NCI-H1417 treated with DMSO at 0.1 percent for 48 hours (cell line): Measurements from ENCODE around the gene NUCB2.
A peak's percentile ranks its signal among the peaks of the same experiment; 100 is the strongest.

Source experiments
- DNase-seq: peaks from one replicate; lab custom pipeline; 2025; lab: John Stamatoyannopoulos, UW

Gene NUCB2

DNA sequence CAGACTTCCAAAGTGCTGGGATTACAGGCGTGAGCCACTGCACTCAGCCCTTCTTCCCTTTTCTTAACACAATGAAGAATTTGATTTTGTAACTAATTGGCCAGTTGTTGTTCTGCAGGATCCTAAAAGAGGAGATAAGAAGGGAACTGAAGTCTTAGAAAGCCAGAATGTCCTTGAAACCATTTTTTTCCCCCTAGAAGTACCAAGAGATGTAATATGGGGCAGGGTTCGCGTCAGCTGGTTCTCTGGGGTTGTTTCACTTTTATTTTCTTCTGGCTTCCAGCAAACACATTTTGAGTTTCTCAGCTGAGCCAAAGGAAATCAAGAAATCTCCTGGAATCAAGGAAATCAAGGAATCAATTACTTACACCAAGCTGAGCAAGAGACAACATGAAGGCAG lies 7.6 kb upstream of the NUCB2 start:
- no peak for DNase-seq

DNA sequence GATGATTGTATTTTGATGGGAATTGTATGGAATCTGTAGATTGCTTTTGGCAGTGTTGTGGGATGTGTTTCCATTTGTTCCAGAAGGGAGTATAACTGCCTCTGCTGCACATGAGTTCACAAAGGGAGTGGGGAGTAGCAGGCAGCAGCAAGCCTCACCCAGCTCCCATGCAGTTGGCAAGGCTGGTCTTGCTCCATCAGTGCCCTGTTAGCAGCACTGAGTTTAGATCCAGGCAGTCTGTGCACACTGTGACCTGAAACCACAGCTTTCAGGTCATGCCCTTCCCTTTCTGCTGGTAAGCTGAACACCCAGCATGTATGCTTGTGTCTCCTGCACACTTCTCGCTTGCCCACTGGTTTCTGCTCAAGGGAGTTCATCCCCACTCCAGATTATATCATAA lies 3.7 kb upstream of the NUCB2 start:
- DNase-seq, result no peak

DNA sequence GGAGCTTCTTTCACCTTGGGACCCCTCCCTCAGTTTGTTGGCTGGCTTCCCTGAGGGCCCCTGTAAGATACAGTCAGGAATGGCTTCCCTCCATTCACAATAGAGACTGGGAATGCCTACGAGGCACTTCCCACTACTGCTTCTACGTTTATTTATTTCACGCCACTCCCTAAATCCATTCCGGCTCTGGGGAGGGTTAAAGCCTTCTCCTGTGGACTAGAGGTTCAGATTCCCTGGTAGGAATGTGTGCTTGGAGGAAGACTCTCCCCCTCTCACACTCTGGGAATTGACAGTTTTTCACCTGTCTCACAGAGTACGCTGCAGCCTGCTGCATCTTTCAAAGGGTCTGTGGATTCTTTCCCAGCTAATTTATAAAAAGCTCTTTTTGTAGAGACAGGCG lies 3.3 kb upstream of the NUCB2 start:
- no peak for DNase-seq

DNA sequence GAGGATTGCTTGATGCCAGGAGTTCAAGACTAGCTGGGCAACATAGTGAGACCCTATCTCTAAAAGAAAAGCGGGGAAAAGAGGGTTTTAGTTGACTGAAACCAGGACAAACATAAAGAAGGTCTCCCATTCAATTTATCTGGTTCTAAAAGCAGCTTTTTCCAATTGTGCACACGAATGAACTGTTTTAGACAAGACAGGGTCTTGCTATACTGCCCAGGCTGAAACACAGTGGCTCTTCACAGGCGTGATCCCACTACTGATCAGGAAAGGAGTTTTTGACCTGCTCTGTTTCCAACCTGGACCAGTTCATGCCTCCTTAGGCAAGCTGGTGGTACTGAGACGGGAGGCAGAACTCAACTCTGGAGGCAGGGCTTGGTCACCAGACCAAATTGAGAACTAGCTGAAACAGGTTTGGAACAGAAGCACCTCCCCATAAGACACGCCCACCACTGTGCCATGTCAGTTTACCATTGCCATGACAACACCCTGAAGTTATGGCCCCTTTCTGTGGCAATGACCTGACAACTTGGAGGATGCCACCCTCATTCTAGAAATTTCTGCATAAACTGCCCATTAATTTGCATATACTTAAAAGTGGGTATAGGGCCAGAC lies 2.8 kb upstream of the NUCB2 start:
- no peak for DNase-seq

DNA sequence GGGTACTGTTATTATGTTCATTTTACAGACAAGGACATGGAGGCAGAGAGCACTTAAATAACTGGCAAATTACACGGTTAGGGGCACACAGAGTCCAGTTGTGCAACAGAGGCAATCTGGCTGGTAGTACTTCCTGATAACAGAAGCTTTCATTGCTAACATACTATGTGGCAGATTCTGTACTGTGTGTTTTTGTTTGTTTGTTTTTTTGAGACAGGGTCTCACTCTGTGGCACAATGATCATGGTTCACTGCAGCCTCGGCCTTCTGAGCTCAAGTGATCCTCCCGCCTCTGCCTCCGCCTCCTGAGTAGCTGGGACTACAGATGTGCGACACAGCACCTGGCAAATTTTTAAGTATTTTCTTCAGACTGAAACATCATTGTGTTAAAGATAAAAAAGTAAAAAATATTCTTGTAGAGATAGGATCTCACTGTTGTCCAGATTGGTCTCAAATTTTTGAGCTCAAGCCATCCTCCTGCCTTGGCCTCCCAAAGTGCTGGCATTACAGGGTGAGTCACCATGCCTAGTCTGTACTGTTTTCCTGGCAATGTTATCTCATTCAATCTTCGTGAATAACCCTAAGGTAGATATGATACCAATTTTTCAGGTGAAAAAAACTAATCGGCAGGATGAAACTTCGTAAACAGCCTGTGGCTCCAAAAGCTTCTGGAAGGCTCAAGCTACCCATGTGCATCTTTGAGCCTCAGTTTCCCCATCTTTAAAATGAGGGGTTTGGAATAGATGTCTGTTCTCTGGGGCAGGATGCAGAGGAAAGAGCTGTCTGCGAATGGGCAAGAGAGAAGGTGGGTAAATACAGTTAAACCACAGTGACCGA lies 921 bp upstream of the NUCB2 start:
- DNase-seq, result no peak

DNA sequence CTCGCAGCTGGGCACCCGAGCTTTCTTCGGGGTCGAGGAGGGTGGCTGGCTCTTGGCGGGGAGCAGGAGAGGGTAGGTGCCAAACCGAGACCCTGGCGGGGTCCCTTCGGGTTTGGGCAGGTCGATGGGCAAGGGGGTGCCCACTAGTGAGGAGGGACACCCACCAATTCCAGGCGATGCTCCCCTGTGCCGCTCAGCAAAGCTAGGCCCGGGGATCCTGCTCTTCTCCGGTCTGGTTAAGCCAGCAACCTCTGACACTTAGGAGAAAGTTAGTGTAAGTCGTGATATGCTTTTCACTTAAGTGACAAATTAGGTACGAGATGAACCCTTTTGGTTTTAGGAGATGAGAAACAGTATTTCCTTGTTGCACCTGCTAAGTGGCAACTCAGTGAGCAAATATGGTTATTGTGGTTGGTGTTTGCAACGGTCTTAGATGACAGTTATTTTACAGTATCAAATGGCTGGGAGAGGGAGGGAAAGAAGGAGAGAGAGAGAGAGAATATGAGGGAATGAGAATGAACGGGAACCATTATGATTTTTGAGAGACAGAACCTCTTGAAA lies 565 bp downstream of the NUCB2 start:
- DNase-seq, result peak; percentile 2

DNA sequence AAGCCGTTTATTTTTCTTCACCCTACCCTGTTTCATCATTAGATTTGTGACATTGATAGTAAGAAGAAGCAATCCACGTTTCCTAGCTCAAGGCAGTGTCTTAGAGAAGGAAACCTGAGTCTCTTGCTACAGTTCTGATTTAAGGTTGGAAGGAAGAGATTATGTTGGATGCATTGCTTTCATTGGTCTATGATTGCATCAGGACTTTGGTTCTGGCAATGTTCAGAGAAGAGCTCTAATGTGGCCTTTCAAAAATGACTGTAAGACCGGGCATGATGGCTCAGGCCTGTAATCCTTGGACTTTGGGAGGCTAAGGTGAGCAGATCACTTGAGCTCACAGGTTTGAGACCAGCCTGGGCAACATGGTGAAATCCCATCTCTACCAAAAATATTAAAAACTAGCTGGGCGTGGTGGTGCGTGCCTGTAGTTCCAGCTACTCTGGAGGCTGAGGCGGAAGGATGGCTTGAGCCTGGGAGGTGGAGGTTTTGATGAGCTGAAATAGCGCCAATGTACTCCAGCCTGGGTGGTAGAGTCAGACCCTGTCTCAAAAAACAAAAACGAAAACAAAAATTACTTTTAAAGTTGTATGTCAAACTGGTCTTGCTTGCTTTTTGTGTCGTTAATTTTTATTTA lies 4.1 kb downstream of the NUCB2 start:
- DNase-seq, result no peak

DNA sequence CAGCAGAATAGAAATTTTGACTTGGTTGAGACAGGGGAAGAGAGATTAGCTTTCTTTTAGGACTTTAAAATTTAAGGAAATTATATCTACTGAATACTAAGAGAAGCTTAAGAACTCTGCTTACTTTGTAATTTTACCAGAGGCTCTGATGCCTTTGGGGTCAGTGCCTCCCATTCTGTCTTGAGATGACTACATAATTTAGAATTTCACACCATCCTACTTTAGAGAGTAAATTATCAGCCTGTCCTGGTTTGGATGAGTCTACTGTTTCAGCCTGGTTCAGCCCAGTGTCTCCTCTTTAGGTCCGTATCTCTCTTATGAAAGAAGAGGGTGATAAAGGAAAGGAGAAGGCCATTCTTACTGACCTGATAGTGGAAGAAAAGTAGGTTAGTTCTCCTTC lies 9.8 kb downstream of the NUCB2 start:
- no peak for DNase-seq

DNA sequence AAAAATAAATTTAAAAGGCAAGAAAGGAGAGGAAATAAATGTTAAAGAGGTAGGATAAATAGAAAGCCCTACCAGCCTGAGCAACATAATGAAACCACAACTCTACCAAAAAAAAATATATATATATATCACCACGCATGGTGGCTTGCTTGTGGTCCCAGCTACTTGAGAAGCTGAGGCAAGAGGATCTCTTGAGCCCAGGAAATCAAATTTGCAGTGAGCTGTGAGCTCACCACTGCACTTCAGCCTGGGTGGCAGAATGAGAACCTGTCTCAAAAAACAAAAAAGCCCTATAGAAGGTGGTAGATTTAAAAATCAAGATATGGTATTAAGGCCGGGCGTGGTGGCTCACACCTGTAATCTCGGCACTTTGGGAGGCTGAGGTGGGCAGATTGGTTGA lies 10.5 kb downstream of the NUCB2 start:
- DNase-seq, result no peak

DNA sequence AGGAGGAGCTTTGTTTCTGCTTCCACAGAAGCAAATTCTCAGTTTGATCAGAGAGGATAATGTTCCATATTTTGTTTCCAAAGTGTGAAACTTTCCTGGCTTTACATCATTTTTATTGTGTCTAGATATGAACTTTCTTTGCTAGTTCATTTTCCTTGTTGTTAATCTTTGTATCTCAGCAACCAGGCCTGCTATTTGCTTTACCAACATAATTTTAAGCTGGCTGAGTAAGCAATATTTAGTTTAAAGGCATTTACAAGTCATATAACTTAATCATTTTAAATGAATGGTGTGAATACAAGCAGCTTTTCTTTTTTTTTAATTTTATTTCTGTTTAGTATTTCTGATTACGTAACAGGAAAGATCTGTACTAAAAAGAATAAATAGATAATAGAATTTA lies 15.2 kb downstream of the NUCB2 start:
- no peak for DNase-seq

DNA sequence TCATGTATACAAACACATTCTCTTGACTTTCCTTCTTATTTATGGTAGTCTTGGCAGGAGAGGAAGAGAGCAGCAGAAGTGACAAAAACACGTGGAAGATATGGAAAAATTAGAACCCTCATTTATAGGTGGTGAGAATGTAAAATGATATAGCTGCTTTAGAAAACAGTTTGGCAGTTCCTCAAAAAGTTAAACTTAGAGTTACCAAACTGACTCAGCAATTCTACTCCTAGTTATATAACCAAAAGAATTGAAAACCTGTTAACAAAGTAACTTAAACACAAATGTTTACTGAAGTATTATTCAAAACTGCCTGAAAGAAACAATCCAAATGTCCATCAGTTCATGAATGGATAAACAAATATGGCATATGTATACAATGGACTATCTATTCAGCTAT lies 16.8 kb downstream of the NUCB2 start:
- no peak for DNase-seq

DNA sequence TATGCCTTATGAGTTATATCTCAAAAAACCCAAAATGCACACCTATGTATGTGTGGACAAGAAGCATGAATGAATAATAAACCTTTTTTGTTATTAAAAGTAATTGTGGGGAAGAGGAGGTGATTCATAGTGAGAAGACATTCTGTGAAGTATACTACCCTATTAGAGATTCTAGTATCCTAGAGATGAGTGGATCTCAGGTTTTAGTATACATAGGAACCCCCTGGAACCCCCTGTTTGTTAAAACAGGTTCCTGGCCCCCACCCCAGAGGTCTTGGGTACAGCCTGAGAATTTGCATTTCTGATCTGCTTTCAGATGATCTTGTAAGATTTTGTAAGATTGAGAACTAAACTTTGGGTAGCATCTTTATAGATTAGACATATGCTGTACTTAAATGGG lies 17.5 kb downstream of the NUCB2 start:
- DNase-seq, result no peak

DNA sequence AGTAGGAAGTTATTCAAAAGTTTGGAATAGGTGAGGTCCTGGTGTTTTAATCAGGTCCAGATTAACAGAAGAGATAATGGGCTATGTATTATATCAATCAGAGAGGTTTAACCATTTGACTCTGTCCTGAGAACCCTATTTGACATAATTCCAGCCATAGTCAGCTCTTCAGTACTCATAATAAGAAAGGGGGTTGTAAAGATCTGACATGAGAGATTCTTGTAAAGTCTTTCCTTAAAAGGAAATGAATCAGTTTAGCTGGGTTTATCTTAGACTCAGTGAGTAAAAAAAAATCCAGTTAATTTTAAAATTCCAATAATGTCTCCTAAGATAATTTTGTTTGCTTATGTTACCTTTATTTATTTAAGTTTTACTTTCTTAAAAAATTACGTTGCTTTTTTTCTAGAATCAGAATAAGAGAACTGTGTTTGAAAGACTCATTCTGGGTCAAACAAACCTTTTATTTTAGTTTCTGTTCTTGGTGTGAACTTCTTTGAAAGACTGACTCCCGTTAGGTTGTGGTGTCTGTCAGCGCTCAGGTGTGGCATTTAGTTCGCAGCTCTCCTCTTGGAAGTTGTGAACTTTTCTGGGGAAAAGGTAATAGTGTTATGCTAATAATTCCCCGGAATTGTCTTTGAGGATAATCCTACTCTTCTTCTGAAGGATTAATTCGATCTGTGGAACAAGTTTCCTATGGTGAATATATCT lies 20.5 kb downstream of the NUCB2 start:
- no peak for DNase-seq

DNA sequence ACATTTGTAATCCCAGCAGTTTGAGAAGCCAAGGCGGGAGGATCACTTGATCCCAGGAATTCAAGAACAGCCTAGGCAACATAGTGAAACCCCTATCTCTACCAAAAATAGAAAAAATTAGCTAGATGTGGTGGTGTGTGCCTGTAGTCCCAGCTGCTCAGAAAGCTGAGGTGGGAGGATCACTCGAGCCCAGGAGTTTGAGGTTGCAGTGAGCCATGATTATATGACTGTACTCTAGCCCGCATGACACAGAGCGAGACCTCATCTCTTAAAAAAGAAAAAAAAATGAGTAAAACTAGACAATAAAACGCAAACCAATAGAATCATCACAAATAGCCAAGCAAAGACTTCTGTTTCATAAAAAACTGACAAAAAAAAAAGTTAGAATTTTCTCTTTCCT lies 21.8 kb downstream of the NUCB2 start:
- no peak for DNase-seq

DNA sequence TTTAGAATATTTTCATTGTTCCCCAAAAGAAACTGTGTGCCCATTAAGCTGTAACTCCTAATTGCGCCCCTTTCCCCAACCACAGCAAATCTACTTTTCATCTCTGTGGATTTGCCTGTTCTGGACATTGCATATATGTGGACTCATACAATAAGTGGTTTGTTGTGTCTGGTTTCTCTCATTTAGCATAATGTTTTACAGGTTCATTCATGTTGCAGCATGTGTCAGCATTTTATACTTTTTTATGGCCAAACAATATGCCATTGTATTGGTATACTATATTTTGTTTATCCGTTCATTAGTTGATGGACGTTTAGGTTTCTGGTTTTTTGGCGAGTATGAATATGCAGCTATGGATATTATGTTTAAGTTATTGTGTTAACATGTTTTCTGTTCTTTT lies 23.8 kb downstream of the NUCB2 start:
- DNase-seq, result no peak

DNA sequence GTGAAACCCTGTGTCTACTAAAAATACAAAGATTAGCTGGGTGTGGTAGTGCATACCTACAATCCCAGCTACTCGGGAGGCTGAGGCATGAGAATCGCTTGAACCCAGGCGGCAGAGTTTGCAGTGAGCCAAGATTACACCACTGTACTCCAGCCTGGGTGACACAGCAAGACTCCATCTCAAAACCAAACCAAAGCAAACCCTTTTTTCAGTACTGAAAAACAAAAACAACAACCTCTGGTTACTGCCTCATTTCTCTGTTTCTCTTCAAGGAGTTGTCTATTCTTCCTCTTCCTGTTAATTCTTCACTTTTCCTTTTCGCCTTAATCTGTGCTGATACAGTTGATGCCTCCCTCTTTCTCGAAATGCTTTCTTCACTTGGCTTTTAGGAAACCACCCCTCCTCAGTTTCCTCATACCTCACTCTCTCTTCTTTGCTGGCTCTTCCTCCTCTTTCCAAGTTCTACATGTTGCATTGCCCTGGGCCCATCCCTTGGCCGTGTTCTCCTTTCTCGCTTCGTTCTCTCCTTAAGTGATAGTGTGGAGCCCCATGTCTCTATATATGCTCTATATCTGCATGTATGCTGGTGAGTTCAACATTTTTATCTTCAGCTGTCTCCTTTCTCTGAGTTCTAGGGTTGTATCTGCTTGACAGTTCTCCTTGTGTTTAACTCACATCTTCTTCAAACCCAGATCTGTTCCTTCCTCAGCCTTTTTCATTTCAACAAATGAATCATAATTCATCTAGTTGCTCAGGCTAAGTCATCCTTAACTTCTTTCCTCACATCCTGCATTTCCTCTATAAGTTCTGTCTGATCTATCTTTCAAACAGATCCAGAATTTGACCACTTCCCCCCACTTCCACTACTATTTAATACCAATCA lies 37.1 kb downstream of the NUCB2 start:
- no peak for DNase-seq

DNA sequence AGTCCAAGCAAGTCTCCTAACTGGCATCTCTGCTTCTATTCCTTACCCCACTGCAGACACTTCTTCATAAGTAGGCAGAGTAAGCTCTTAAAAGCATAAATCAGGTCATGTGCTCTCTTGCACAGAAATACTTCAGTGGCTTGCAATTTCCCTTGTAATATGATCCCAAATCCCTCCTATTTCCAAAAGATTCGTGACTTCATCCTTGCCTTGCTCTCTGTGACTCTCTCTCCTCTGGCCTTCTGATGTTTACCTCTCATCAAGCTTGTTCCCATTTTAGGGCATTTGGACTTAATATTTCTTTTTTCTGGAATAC lies 37.7 kb downstream of the NUCB2 start:
- no peak for DNase-seq

DNA sequence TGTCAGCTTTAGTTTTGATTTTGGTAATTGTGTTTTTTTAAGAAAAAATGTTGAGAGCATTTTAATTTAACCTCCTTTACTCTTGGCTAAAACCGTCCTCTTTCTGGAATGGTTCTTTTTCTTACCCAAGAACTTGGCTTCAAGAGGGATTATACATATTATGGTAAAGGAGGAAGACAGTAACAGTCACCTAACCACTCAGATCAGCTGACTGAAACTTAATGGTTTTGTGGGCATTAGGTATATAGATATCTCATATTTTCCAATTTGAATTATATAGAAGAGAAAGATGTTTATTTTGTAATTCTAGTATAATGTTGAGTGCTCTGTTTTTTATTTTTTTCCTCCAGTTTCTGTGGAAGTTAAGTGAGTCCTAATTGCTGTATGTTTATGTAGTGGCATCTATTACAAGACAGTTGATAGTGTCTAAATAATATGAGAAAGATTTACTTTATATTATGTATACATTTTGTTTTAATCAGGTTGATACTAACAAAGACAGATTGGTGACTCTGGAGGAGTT lies 38.4 kb downstream of the NUCB2 start:
- no peak for DNase-seq

DNA sequence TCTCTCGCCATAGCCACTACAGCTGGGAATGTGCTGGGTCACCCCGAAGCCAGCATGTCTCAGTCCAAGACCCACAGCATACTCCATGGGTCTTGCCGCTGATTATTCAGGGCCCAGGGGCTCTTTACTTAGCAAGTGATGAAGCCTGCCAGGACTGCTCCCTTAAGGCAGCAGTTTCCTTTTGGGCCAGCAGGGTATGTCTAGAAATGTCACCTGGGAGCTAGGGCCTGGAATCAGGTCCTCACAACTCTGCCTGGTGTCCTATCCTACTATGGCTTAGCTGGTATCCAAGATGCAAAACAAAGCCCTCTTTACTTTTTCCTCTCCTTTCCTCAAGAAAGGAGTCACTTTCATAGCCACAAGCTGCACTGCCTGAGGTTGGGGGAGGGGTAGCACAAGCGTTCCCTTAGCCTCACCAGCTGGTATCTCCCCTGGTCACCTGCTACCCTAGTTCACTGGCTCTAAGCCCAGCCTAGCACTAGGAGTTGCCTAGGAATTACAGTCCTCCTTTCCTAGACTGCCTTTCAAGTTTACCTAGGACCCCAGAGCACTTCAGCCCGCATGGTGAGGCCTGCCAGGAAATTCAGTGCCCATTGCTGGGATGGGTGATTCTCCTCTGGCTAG lies 52.4 kb downstream of the NUCB2 start:
- no peak for DNase-seq

DNA sequence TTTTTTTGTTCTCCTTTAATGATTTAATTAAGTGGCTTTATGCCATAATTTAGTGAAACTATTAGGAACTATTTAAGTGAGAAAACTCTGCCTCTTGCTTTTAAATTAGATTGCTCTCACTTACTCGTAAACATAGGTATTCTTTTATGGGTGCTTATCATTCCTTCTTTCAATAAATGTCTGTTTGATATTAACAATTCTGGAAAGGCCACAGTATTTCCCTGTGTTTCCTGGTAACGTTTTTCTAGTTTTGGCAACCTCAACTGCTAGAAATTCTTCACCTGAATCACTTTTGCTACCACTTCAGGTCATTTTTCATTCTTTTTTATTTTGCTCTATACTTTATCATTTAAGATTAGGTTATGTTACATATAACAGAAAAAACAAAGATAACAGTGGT lies 55.1 kb downstream of the NUCB2 start:
- no peak for DNase-seq
